Smooth muscle cell (in vitro differentiated cells): Measurements from ENCODE around the gene RPL27. TPM values are rescaled to one million over a fixed set of nuclear protein-coding genes. Genes with fewer than 3 reads are reported as not detected.

Experiments
- DNase-seq: peaks from one replicate; lab custom pipeline; 2025; ENCODE audit not compliant: unreplicated experiment; lab: John Stamatoyannopoulos, UW
- H2AFZ ChIP-seq: fragments of 200-600 bp; sonication (generic); 2 replicates; pipeline ENCODE4 v1.6.0; 2016; ENCODE audit warnings: antibody characterized with exemption, low read depth, mild to moderate bottlenecking
- H3F3A ChIP-seq: fragments of 200-600 bp; sonication (generic); 2 replicates; pipeline ENCODE4 v1.6.0; 2017; ENCODE audit warnings: antibody characterized with exemption, low read depth
- H3K27ac ChIP-seq: fragments of 200-600 bp; sonication (generic); 2 replicates; pipeline ENCODE4 v1.5.1; 2016; ENCODE audit warnings: low read depth, mild to moderate bottlenecking
- H3K27me3 ChIP-seq: fragments of 200-600 bp; sonication (generic); 2 replicates; pipeline ENCODE4 v1.6.1; 2016; ENCODE audit warnings: low read depth, mild to moderate bottlenecking
- H3K36me3 ChIP-seq: fragments of 200-600 bp; sonication (generic); 2 replicates; pipeline ENCODE4 v1.5.1; 2016; ENCODE audit warnings: low read depth
- H3K4me1 ChIP-seq: fragments of 200-600 bp; sonication (generic); 2 replicates; pipeline ENCODE4 v1.5.1; 2016; ENCODE audit warnings: low read depth
- H3K4me2 ChIP-seq: fragments of 200-600 bp; sonication (generic); 2 replicates; pipeline ENCODE4 v1.6.0; 2016; ENCODE audit warnings: mild to moderate bottlenecking
- H3K4me3 ChIP-seq: fragments of 200-600 bp; sonication (generic); 2 replicates; pipeline ENCODE4 v1.5.1; 2016; ENCODE audit warnings: mild to moderate bottlenecking
- H3K79me2 ChIP-seq: fragments of 200-600 bp; sonication (generic); 2 replicates; pipeline ENCODE4 v1.6.0; 2016; ENCODE audit warnings: low read depth, mild to moderate bottlenecking
- H3K9ac ChIP-seq: fragments of 200-600 bp; sonication (generic); 2 replicates; pipeline ENCODE4 v1.6.0; 2016; ENCODE audit warnings: low read depth
- H3K9me3 ChIP-seq: fragments of 200-600 bp; sonication (generic); replicated peaks from 2 replicates; pipeline ENCODE4 v1.5.1; 2016; ENCODE audit warnings: low read depth
- H4K20me1 ChIP-seq: fragments of 200-600 bp; sonication (generic); 2 replicates; pipeline ENCODE4 v1.6.0; 2016; ENCODE audit warnings: low read depth
- CTCF ChIP-seq: fragments of 200-600 bp; sonication (generic); IDR thresholded peaks from 2 replicates; pipeline ENCODE4 v1.5.1; 2017; ENCODE audit warnings: borderline replicate concordance, mild to moderate bottlenecking, antibody characterized with exemption; ENCODE audit not compliant: insufficient read depth, poor library complexity, severe bottlenecking
- WGBS: methylation state at CpG from one replicate; pipeline ENCODE4 v1.1.7; 2016; ENCODE audit warnings: low lambda C conversion rate; 5-methylcytosine and 5-hydroxymethylcytosine counted together
- polyA plus RNA-seq: library from polyadenylated mRNA; unstranded; fragments of >200 nt; fragmentation: Nextera tagmentation; extraction: Ambion mirVana; gene quantifications from 2 replicates; pipeline ENCODE4 v1.2.1, GENCODE V29; 2016
- total RNA-seq: library from RNA; depleted of rRNA; stranded (reverse); fragments of >200 nt; gene quantifications from 2 replicates; pipeline ENCODE4 v1.2.3, GENCODE V29; 2014

Gene RPL27
- total and polyA plus RNA-seq, 2 experiments from 2014 or later = 963 to 2,084 TPM

- Histone ChIP-seq H3K79me2 (no peaks in the 10 kb centered on the region), H3K27ac (no peak overlapping the region), H3K27me3 (no peaks in the 10 kb centered on the region), H4K20me1 (no peaks in the 10 kb centered on the region), H3K4me3 (no peak overlapping the region), H3K4me2 (no peak overlapping the region), H3F3A (no peaks in the 10 kb centered on the region), H3K36me3 (no peaks in the 10 kb centered on the region), H3K9ac (no peak overlapping the region), H3K4me1 (peaks cover 32% of the 10 kb centered on the region), H3K9me3 (no peaks in the 10 kb centered on the region), H2AFZ (peak overlapping the region; percentile 46)
- 36% methylated on average over 12 of the region's 12 CpGs for WGBS
- DNase-seq = no peak
- TF ChIP-seq CTCF = no peak
Observed at GRCh38 chr17:43033948-43034881, 36.0 kb downstream of the RPL27 start.

- Histone ChIP-seq H3K36me3 (no peaks in the 10 kb centered on the region), H3K9ac (no peak overlapping the region), H3K27ac (no peak overlapping the region), H3K27me3 (no peaks in the 10 kb centered on the region), H3K79me2 (no peaks in the 10 kb centered on the region), H3K4me3 (no peak overlapping the region), H3K9me3 (no peaks in the 10 kb centered on the region), H3F3A (no peaks in the 10 kb centered on the region), H3K4me2 (no peak overlapping the region), H4K20me1 (no peaks in the 10 kb centered on the region), H3K4me1 (peaks cover 32% of the 10 kb centered on the region), H2AFZ (no peak overlapping the region)
- no peak for DNase-seq
- no peak for TF ChIP-seq CTCF
- 94% methylated on average over 3 of the region's 3 CpGs for WGBS
Observed at GRCh38 chr17:43034894-43035293, 36.7 kb downstream of the RPL27 start.

GRCh38 chr17:43039646-43040045 lies 41.4 kb downstream of the RPL27 start:
- WGBS = 89% methylated on average over 2 of the region's 2 CpGs
- H3K4me2 ChIP-seq = no peak overlapping the region

More at GRCh38 chr17:43039646-43040045, 41.4 kb downstream of the RPL27 start:
- no peak for DNase-seq
- Histone ChIP-seq H2AFZ (no peak overlapping the region), H3K9ac (no peak overlapping the region), H3K4me3 (no peak overlapping the region), H3F3A (no peaks in the 10 kb centered on the region), H3K9me3 (no peaks in the 10 kb centered on the region), H3K27ac (no peak overlapping the region), H3K36me3 (no peaks in the 10 kb centered on the region), H3K79me2 (no peaks in the 10 kb centered on the region), H3K4me1 (peaks cover 34% of the 10 kb centered on the region), H3K27me3 (no peaks in the 10 kb centered on the region), H4K20me1 (no peaks in the 10 kb centered on the region)
- TF ChIP-seq CTCF = no peak
